ENCODE data around the gene PACSIN2. TPM values are rescaled to one million over a fixed set of nuclear protein-coding genes. Genes with fewer than 3 reads are reported as not detected.

PACSIN2 gene
- total RNA-seq, 1 donor from 2014 or later = 63.0 TPM

GRCh38 chr22:42877597-42878340 lies 137.2 kb downstream of the PACSIN2 start:
- DNase-seq (ENCODE audit: low read depth) = no peak
- no peak overlapping the region for H3K4me3 ChIP-seq (ENCODE audit: low read depth, low read length)
- no peak for TF ChIP-seq CTCF (conservative IDR thresholded peaks at IDR 0.05; ENCODE audit: low read depth, low read length)

GRCh38 chr22:42877158-42877557 lies 137.8 kb downstream of the PACSIN2 start:
- no peak for DNase-seq (ENCODE audit: low read depth)
- TF ChIP-seq CTCF (conservative IDR thresholded peaks at IDR 0.05; ENCODE audit: low read depth, low read length) = no peak
- no peak overlapping the region for H3K4me3 ChIP-seq (ENCODE audit: low read depth, low read length)

- no peak overlapping the region for H3K4me3 ChIP-seq (ENCODE audit: low read depth, low read length)
- DNase-seq (ENCODE audit: low read depth) = no peak
- no peak for TF ChIP-seq CTCF (conservative IDR thresholded peaks at IDR 0.05; ENCODE audit: low read depth, low read length)
Observed at GRCh38 chr22:42876041-42876440, 138.9 kb downstream of the PACSIN2 start.

DNA sequence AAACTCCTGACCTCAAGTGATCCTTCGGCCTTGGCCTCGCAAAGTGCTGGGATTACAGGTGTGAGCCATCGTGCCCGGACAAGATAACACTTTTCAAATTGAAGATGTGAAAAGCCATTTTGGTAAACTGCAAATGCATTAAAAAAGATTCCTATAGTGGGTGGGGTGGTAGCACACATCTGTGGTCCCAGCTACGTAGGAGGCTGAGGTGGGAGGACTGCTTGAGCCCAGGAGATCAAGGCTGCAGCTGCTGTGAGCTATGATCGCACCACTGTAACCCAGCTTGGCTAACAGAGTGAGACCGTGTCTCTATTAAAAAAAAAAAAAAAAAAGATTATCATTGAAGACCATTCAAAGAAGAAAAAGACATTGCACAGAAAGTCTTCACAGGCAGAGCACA lies 140.9 kb downstream of the PACSIN2 start:
- TF ChIP-seq CTCF (conservative IDR thresholded peaks at IDR 0.05; ENCODE audit: low read depth, low read length) = no peak
- no peak for DNase-seq (ENCODE audit: low read depth)
- no peak overlapping the region for H3K4me3 ChIP-seq (ENCODE audit: low read depth, low read length)

GRCh38 chr22:42873356-42873755 lies 141.6 kb downstream of the PACSIN2 start:
- TF ChIP-seq CTCF (conservative IDR thresholded peaks at IDR 0.05; ENCODE audit: low read depth, low read length) = no peak
- DNase-seq (ENCODE audit: low read depth) = no peak
- H3K4me3 ChIP-seq (ENCODE audit: low read depth, low read length) = no peak overlapping the region

DNA sequence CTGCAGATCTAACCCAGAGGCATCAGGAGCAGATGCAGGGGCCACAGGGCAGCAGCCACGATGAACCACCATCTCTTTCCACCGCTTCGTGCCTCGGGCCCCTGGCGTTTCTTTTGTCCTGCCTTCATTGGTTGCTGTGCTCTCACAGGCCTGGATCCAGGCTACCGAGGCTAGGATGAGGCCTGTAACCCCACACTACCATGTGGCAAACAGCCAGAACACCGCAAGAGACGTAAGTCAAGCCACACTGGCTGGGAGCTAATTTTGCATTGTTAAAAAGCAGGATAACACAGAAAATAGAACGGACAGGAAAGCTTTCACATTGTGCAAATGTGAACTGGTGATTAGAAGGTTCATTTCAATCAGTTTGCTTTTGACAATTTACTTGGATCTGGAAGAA lies 142.1 kb downstream of the PACSIN2 start:
- H3K4me3 ChIP-seq (ENCODE audit: low read depth, low read length) = no peak overlapping the region
- TF ChIP-seq CTCF (conservative IDR thresholded peaks at IDR 0.05; ENCODE audit: low read depth, low read length) = no peak
- DNase-seq (ENCODE audit: low read depth) = no peak
